Bronchial smooth muscle cell (primary cell): ENCODE data around the gene INSM1. TPM values are rescaled to one million over a fixed set of nuclear protein-coding genes. Genes with fewer than 3 reads are reported as not detected.

Experiments used
- total RNA-seq: library from RNA; depleted of rRNA; stranded (reverse); fragments of >200 nt; gene quantifications from 2 replicates; pipeline ENCODE4 v1.2.1, GENCODE V29; 2014

INSM1 gene, protein sequence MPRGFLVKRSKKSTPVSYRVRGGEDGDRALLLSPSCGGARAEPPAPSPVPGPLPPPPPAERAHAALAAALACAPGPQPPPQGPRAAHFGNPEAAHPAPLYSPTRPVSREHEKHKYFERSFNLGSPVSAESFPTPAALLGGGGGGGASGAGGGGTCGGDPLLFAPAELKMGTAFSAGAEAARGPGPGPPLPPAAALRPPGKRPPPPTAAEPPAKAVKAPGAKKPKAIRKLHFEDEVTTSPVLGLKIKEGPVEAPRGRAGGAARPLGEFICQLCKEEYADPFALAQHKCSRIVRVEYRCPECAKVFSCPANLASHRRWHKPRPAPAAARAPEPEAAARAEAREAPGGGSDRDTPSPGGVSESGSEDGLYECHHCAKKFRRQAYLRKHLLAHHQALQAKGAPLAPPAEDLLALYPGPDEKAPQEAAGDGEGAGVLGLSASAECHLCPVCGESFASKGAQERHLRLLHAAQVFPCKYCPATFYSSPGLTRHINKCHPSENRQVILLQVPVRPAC
- total RNA-seq, result not detected in 2 replicates

DNA sequence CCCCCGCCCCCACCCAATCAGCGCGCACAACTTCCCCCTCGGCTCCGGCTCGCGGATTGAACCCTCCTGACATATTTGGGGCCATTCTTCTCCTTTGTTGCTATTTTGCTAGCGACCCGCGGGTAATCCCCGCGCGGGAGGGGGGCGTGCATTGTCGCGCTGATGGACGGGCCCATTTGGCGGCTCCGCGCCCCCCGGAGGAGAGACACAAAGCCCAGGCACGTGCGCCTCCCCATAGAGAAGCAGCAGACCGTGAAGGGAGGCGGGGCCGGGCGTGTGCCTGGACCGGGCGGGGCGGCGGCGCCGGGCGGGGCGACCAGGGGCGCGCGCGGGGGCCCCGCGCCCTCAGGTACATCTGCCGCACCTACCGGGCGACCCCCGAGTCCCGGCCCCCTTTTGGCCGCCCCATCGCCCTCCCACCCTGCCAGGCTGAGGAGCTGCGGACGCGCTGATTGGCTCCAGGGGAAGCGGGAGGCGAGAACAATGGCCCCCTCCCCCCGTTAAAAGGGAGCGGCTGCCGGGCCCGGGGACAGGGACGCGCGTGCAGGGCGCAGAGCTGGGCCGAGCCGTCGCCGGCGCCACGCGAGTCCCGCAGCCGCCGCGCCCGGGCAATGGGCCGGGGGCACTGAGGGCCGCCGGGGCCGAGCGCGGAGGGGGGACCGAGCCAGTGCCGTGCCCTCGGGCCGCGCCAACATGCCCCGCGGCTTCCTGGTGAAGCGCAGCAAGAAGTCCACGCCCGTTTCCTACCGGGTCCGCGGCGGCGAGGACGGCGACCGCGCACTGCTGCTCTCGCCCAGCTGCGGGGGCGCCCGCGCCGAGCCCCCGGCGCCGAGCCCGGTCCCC lies at the start of gene INSM1:
Gene INSM1 (plus strand): TSS at position 530 of the 843 bp plus-strand sequence. CDS start 164 bp downstream, at position 694.

